A549 treated with ZK216348 at 1 μM for 4 hours (cell line): ENCODE data around the gene TMEM63C. TPM values are rescaled to one million over a fixed set of nuclear protein-coding genes. Genes with fewer than 3 reads are reported as not detected.

ENCODE experiments used
- total RNA-seq: library from RNA; stranded (reverse); fragments of 200-300 nt; extraction: Qiagen RNA extraction; gene quantifications from 5 replicates; pipeline ENCODE4 v1.2.3, GENCODE V29; 2022; ENCODE audit warnings: low read depth

Gene TMEM63C, protein sequence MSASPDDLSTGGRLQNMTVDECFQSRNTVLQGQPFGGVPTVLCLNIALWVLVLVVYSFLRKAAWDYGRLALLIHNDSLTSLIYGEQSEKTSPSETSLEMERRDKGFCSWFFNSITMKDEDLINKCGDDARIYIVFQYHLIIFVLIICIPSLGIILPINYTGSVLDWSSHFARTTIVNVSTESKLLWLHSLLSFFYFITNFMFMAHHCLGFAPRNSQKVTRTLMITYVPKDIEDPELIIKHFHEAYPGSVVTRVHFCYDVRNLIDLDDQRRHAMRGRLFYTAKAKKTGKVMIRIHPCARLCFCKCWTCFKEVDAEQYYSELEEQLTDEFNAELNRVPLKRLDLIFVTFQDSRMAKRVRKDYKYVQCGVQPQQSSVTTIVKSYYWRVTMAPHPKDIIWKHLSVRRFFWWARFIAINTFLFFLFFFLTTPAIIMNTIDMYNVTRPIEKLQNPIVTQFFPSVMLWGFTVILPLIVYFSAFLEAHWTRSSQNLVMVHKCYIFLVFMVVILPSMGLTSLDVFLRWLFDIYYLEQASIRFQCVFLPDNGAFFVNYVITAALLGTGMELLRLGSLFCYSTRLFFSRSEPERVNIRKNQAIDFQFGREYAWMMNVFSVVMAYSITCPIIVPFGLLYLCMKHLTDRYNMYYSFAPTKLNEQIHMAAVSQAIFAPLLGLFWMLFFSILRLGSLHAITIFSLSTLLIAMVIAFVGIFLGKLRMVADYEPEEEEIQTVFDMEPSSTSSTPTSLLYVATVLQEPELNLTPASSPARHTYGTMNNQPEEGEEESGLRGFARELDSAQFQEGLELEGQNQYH
- total RNA-seq = 1.1 to 3.3 TPM (median 2.2 TPM) in 5 replicates

DNA sequence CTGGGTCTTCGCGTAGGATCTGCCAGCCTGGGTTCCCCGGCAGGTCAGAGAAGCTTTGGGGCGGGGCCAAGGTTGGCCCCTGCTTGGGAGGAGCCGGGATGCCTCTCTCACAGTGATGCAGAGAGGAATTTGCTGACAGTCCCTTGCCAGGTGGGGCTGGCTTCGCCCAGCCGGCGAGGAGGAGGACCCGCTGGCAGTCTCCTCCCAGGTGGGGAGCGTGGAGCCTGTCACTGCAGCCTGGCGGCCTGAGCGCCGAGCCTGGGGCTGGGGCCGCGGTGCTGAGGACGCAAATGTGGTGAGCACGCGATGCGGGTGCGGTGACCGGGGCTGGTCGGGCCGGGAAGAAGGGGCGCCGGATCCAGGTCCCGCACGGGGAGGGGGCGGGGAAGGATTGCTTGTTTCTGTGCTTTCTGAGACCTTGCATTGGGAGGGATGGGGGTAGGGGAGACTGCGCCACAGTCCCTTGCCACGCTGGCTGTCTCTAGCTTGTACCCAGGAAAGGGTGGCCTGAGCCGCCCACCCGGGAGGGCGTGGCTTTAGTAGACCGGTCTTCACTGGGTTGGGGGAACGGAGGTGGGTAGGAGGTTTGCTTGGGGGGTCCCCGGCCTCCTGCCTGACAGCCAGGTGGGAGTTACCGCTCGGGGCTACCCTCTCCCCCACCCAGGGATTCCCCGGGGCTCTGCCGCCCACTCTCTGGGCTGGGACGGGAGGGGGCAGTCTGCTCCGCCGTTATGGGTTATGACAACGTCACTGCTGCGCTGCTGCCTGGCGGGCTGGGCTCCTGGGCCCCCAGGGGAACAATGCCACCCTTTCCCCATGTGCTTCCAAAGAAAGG is at the start of gene TMEM63C:
Gene TMEM63C (plus strand): TSS at position 196 of the 835 bp plus-strand sequence. CDS start 37,016 bp downstream, outside the sequence.

DNA sequence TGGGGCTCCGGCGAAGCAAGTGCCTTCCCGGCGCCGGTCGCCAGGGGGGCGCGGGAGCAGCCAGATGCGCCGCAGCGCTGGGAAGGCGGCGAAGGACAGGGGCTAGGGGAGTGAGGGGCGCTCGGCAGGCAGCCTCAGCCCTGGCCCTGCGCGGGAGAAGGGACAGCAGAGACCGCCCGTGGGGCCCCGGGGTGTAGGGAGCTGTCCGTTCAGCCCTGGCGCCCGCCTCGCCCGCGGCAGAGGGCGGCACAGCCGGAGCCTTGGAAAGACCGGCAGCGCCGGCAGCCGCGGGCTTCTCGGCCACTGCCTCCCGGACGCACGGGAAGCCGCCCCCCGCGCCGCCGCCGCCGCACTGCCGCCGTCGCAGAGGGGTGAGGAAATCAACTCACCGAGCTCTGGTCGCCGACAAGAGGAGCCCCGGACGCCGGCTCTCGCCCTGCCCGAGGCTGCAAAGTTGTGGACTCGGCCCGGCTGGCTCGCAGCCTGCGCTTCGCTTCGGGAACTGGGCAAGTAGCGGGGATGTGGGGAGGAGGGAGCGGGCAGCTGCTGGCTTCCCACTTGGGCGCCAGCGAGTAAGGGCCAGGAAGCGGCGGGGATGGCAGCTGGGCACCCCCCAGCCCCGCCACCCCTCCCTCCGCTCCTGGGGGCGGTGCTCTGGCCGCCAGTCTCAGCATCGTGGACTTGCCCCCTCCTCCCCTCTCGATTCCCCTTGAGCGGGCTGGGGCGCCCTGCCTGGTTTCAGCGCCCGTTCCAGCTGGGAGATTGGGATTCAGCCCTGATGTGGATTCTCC is 40.2 kb upstream of the TMEM63C start, which contains the start of gene ZDHHC22:
Gene ZDHHC22 (minus strand): TSS at position 578 of the 791 bp plus-strand sequence. CDS start 2,053 bp downstream, outside the sequence.

GRCh38 chr14:77271113-77271710 is 89.6 kb downstream of the TMEM63C start, which contains the start of gene NGB:
Gene NGB (minus strand): TSS chr14:77271206. CDS start chr14:77270937, 269 bp downstream.

Other genes starting within 250 kb of the TMEM63C start
- 10.6 to 22.4 TPM (median 22.0 TPM) in 5 replicates for gene IRF2BPL, start 153.1 kb upstream of the TMEM63C start, total RNA-seq
- 6.0 to 9.0 TPM (median 7.8 TPM) in 5 replicates for gene CIPC, start 83.5 kb upstream of the TMEM63C start, total RNA-seq
- 0.13 to 0.20 TPM (median 0.20 TPM) in 5 replicates for gene ZDHHC22, start 40.0 kb upstream of the TMEM63C start, total RNA-seq
- not detected in 5 replicates for gene NGB, start 89.4 kb downstream of the TMEM63C start, total RNA-seq
- gene POMT2, start 139.1 kb downstream of the TMEM63C start, total RNA-seq = 30.3 to 33.9 TPM (median 32.0 TPM) in 5 replicates
- gene GSTZ1, start 139.2 kb downstream of the TMEM63C start, total RNA-seq = 32.3 to 42.7 TPM (median 36.0 TPM) in 5 replicates
- 3.6 to 8.2 TPM (median 7.4 TPM) in 5 replicates for gene TMED8, start 195.3 kb downstream of the TMEM63C start, total RNA-seq
- gene SAMD15, start 195.6 kb downstream of the TMEM63C start, total RNA-seq = 1.9 to 3.1 TPM (median 1.9 TPM) in 5 replicates
- gene NOXRED1, start 241.7 kb downstream of the TMEM63C start, total RNA-seq = 0.26 TPM in 1 of 5 replicates, not detected in the others